GM10847 (cell line): Measurements from ENCODE around the gene PRDM4.

Experiments used
- POLR2A ChIP-seq: IDR thresholded peaks from 2 replicates; pipeline ENCODE4 v1.6.1; 2011; ENCODE audit not compliant: insufficient read length; ENCODE audit errors: extremely low read depth

The PRDM4 gene

DNA sequence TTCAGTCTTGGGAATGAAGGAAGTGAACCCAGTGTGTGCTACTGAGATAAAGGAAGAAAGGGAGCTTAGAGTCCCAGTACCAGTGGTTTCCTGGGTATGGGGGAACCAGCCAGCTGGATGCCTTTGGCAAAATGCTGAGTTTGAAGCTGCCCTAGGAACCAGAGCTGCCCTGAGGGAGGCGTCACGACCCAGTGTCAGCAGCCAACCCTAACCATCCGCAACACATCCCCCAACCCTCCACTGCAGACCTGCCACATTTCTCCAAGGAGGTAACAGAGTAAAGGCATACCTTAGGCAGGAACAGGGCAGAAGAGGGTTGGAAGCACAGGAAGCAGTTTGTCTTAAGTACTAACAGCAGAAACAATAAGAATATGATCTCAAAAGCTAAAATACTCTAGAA lies 28.6 kb downstream of the PRDM4 start:
- no peak for TF ChIP-seq POLR2A

DNA sequence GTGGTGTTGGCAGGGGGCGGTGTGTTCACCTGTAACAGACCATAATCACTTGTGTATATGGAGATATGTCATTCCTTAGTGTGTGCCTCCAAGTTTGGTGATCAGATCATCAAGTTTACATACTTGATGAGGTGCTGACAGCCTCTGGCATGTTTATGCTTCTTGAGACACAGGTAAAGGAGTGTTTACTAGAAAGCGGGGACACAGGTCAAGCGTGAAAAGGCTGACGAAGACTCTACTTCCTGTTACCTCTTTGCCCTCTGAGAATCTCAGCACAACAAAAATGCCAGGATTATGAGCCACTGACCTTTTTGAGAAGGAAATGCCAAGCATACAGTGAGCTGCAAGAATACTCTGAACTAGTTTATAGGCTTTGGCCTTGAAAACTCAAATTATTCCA lies 29.6 kb downstream of the PRDM4 start:
- TF ChIP-seq POLR2A = no peak

DNA sequence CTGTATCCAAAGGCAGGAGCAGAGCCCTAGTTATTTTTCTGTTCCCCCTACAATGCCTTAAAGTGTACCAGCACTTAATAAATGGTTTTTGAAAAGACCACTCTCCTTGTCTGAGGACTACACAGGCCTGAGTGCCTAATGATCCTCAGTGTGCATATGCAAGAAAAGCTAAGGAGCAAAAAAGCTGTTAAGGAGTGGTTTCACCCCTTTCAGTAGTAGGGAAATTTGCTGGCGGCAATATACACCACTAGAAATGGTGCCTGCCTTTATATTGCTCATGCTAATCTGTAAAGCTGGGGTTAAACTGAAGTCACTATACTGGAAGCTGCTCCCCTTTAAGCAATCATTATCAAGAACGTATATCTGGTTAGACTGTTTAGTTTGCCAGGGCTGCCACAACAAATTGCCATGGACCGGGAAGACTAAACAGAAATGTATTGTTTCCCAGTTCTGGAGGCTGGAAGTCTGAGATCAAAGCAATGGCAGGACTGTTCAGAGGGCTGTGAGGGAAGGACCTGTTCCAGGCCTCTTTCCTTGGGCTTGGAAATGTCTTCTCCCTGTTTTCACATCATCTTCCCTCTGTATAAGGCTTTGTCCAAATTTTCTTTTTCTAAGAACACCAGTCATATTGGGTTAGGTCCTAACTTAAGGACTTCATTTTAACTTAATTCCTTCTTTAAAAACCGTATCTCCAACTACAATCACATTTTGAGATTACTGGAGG lies 30.2 kb downstream of the PRDM4 start:
- TF ChIP-seq POLR2A = no peak

GRCh38 chr12:107718606-107719005 lies 42.3 kb downstream of the PRDM4 start:
- no peak for TF ChIP-seq POLR2A

DNA sequence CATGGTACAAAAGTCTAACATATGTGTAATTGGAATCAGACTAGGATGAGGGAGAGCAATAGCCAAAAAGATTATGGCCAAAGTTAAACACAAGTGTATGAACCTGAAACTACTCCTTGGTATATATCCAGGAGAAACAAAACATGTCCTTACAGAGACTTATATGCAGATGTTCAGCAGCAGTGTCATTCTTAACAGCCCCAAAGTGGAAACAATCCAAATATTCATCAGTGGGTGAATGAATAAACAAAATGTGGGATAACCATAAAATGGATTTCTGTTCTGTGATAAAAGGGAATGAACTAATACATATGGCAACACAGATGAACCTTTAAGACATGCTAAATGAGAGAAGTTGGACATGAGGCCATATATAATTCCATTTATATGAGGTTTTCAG lies 45.2 kb downstream of the PRDM4 start:
- no peak for TF ChIP-seq POLR2A

DNA sequence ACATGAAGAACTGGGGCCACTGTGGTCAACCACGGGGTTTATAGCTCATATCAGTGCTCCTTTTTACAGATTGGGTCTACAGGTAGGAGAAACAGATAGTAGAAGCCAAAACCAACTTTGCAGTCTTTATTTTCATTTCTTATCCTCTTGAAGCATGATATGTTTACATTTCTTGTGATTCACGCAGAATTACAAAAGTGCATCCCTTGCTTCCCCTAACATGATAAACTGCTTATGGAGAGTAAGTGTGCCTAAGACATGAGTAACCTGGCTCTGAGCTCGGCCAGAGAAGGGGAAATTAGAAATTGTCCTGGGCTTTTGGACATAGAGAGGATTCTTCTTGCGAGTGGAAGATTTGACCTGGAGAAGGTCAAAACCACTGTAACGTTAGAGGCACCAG lies 56.9 kb downstream of the PRDM4 start:
- TF ChIP-seq POLR2A = no peak

GRCh38 chr12:107702106-107702505 lies 58.8 kb downstream of the PRDM4 start:
- no peak for TF ChIP-seq POLR2A

- peak; percentile 81 for TF ChIP-seq POLR2A
Measured at GRCh38 chr12:107685360-107686248, 75.3 kb downstream of the PRDM4 start, which contains the start of gene PWP1. Gene PWP1, plus strand, starts transcription at chr12:107685799. Its CDS starts 101 bp downstream, at chr12:107685900.

GRCh38 chr12:107684990-107685359 lies 76.0 kb downstream of the PRDM4 start:
- TF ChIP-seq POLR2A = no peak

- no peak for TF ChIP-seq POLR2A
Measured at GRCh38 chr12:107684029-107684795, 76.7 kb downstream of the PRDM4 start.
